D721Med (cell line): ENCODE results near the gene MYH14.

ENCODE experiments used
- DNase-seq: peaks from one replicate; pipeline ENCODE4 v3.0.0; 2011; ENCODE audit warnings: low spot score; ENCODE audit not compliant: insufficient read length
- FAIRE-seq: peaks from 2 replicates; lab custom pipeline; 2011; peaks lifted over from hg19 to GRCh38; lab: Jason Lieb, UNC
- CTCF ChIP-seq: IDR thresholded peaks from 2 replicates; pipeline ENCODE4 v1.5.1; 2012; ENCODE audit warnings: mild to moderate bottlenecking, control low read depth; ENCODE audit not compliant: insufficient read depth; ENCODE audit errors: missing control alignments

Gene MYH14

GRCh38 chr19:50258918-50259372 is 55.5 kb downstream of the MYH14 start:
- no peak for FAIRE-seq
- no peak for DNase-seq

GRCh38 chr19:50261446-50261970 is 58.1 kb downstream of the MYH14 start:
- no peak for FAIRE-seq
- DNase-seq: no peak
- TF ChIP-seq CTCF: no peak

More at GRCh38 chr19:50258918-50259372, 55.5 kb downstream of the MYH14 start:
- peak; percentile 29 for TF ChIP-seq CTCF

GRCh38 chr19:50263176-50263575 is 59.8 kb downstream of the MYH14 start:
- TF ChIP-seq CTCF: no peak
- DNase-seq (no peak), FAIRE-seq (no peak)

- DNase-seq: no peak
These were observed 61.2 kb downstream of the MYH14 start for GRCh38 chr19:50264483-50265186.

GRCh38 chr19:50266041-50266440 is 62.6 kb downstream of the MYH14 start:
- FAIRE-seq: no peak
- TF ChIP-seq CTCF: no peak

More at GRCh38 chr19:50264483-50265186, 61.2 kb downstream of the MYH14 start:
- no peak for FAIRE-seq
- no peak for TF ChIP-seq CTCF

GRCh38 chr19:50266896-50267295 is 63.5 kb downstream of the MYH14 start:
- no peak for FAIRE-seq
- no peak for DNase-seq
- no peak for TF ChIP-seq CTCF

More at GRCh38 chr19:50266041-50266440, 62.6 kb downstream of the MYH14 start:
- no peak for DNase-seq

DNA sequence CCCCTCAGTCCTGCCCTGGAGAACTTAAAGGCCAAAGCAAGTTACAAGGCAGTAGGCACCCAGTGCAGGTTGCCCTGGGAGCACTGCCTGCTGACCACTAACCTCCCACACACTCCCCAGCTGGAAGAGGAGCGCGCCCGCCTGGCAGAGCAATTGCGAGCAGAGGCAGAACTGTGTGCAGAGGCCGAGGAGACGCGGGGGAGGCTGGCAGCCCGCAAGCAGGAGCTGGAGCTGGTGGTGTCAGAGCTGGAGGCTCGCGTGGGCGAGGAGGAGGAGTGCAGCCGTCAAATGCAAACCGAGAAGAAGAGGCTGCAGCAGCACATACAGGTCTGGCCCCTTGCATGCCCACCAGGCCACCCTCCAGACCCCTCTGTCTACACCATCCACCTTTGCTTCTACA is 64.6 kb downstream of the MYH14 start:
- TF ChIP-seq CTCF: no peak
- DNase-seq: no peak
- no peak for FAIRE-seq
